Tibial nerve (tissue), 4 donors: ENCODE data around the gene SEMA4G. TPM values are rescaled to one million over a fixed set of nuclear protein-coding genes. Genes with fewer than 3 reads are reported as not detected.

Experiments
- DNase-seq, 2 donors: peaks; one replicate each; pipeline ENCODE4 v3.0.0-alpha.2; 2019; ENCODE audit warnings: low spot score in 2 of 2
- H3K27ac ChIP-seq, 4 donors: fragments of 200-600 bp; sonication (generic) in 3 of 4; one replicate each; pipeline ENCODE4 v1.5.1; 2017 to 2019; ENCODE audit warnings: mild to moderate bottlenecking in 1 of 4
- H3K27me3 ChIP-seq, 2 donors: fragments of 200-600 bp; sonication (generic) in 1 of 2; one replicate each; pipeline versions ENCODE4 v1.5.1 to v1.6.0; 2017 to 2019
- H3K36me3 ChIP-seq, 3 donors: fragments of 200-600 bp; sonication (generic); one replicate each; pipeline ENCODE4 v1.5.1; 2018 to 2019
- H3K4me1 ChIP-seq, 4 donors: fragments of 200-600 bp; sonication (generic) in 3 of 4; one replicate each; pipeline ENCODE4 v1.5.1; 2017 to 2019
- H3K4me3 ChIP-seq, 4 donors: fragments of 200-600 bp; sonication (generic) in 3 of 4; one replicate each; pipeline ENCODE4 v1.5.1; 2017 to 2019; ENCODE audit warnings: mild to moderate bottlenecking in 1 of 4, moderate library complexity in 1 of 4
- H3K9me3 ChIP-seq, 4 donors: fragments of 200-600 bp; sonication (generic) in 3 of 4; one replicate each; pipeline ENCODE4 v1.5.1; 2017 to 2019
- EP300 ChIP-seq, 2 donors: sonication (generic); formaldehyde crosslinking; IDR thresholded peaks; one replicate each; pipeline ENCODE4 v1.6.1; 2017; ENCODE audit warnings: antibody characterized with exemption in 2 of 2, mild to moderate bottlenecking in 1 of 2
- POLR2A ChIP-seq, 2 donors: fragments of 450-650 bp; IDR thresholded peaks; one replicate each; pipeline ENCODE4 v1.6.1; 2017; ENCODE audit warnings: antibody characterized with exemption in 2 of 2, mild to moderate bottlenecking in 2 of 2, moderate library complexity in 2 of 2
- WGBS, 2 donors: methylation state at CpG; one replicate each; pipeline ENCODE4 v1.1.5; 2018; 5-methylcytosine and 5-hydroxymethylcytosine counted together
- total RNA-seq, 4 donors: library from RNA; depleted of rRNA; stranded (reverse); fragments of >200 nt; gene quantifications; one replicate each; pipeline ENCODE4 v1.1.0, GENCODE V29; 2016
- TF ChIP-seq, protein P1 (sequence below), 5 experiments: fragments of 200-600 bp in 3 of 5; fragments of 450-650 bp in 2 of 5; sonication (generic) in 3 of 5; IDR thresholded peaks; one replicate each; pipeline ENCODE4 v1.5.1; 2016 to 2019; ENCODE audit warnings: antibody characterized with exemption in 5 of 5, mild to moderate bottlenecking in 3 of 5, moderate library complexity in 2 of 5

The SEMA4G gene
- total RNA-seq, 4 donors from 2014 or later: 3.1 to 9.2 (median 5.3) TPM

DNA sequence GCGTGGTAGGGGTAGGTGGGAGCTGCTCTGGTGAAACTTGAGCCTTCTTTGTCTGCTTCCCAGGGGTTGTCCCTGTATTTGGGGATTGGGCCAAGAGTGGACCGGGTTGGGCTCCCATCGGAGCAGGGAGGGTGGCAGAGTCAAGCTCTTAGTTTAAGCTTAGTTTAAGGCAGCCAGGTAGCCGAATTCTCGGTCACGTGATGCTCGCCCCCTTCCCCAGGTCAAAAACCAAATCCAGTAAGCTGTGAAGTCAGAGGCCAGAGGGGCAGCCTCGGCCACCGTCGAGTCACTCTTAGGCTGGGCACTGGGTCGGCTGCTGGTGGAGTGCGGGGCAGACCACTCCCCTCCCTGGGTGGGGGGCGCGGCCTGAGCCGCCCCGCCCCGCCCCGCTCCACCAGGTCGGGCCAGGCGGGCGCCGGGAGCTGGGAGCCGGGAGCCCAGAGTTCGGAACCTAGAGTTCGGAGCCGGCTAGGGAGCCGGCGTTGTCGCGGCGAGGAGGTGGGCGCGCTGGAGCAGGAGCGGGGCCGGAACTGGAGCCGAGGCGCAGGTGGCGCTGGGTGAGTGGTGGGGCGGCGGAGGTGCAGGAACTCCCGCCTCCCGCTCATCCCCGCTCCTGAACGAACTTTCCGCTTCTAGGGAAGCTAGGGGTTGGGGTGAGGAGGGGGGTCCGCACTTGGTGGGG is 27.5 kb downstream of the SEMA4G start:
- peak overlapping the region; percentile 60 to 98 (median 93) for H3K4me3 ChIP-seq
- H3K4me1 ChIP-seq: peaks cover 3 to 52% (median 17%) of the 10 kb centered on the region in 4 donors
- peak overlapping the region; percentile 100 for H3K27ac ChIP-seq
- peaks cover 0 to 20% (median 0%) of the 10 kb centered on the region in 3 donors for H3K36me3 ChIP-seq
- WGBS, 2 donors: 9 to 10% methylated on average over 43 to 44 of the region's 46 CpGs
- no peak for DNase-seq
- H3K27me3 ChIP-seq: no peaks in the 10 kb centered on the region
- no peaks in the 10 kb centered on the region for H3K9me3 ChIP-seq
- TF ChIP-seq, protein P1, sequence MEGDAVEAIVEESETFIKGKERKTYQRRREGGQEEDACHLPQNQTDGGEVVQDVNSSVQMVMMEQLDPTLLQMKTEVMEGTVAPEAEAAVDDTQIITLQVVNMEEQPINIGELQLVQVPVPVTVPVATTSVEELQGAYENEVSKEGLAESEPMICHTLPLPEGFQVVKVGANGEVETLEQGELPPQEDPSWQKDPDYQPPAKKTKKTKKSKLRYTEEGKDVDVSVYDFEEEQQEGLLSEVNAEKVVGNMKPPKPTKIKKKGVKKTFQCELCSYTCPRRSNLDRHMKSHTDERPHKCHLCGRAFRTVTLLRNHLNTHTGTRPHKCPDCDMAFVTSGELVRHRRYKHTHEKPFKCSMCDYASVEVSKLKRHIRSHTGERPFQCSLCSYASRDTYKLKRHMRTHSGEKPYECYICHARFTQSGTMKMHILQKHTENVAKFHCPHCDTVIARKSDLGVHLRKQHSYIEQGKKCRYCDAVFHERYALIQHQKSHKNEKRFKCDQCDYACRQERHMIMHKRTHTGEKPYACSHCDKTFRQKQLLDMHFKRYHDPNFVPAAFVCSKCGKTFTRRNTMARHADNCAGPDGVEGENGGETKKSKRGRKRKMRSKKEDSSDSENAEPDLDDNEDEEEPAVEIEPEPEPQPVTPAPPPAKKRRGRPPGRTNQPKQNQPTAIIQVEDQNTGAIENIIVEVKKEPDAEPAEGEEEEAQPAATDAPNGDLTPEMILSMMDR (IDR thresholded peaks at IDR 0.05): peak in 1 of 5 experiments; percentile 23
- TF ChIP-seq EP300 (IDR thresholded peaks at IDR 0.05): no peak
- peak in 1 of 2 donors; percentile 32 for TF ChIP-seq POLR2A (IDR thresholded peaks at IDR 0.05)

DNA sequence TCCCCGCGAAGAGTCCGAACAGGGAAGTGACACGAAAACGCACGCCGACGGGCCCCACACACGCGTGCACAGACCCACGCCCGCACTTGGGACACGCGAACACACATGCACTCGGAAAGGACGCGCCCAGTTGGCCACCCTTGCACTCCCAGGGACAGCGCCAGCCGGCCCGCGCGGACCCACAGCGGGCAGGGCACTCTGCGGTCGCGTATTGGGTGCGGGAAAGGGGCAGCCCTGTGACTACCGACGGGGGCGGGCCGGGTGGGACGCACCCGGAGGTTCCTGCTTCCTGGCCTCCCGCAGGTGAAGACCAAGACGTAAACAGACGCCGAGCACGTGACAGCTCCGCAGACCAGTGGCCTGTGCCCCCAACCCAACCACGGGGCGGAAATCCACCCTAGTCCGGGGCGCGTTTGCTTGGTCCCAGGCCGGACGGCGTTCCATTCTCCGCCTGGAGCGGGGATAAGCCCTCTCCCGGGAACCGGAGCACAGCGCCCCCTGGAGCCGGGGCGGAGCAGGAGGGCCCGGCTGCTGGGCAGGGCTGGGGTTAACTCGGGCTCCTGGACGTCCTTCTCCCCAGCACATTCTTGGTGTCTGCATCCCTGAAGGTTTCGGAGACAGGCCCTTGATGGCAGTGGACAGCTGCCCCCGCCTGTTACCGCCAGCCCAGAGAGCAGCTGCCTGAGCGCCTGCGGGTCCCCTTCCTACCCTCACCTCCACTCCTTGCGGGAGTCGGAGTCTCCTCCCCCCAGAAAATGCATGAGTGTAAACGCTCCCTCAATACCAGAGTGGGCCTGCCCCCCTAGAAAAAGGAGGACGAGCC is 28.3 kb downstream of the SEMA4G start:
- H3K36me3 ChIP-seq: peaks cover 0 to 15% (median 0%) of the 10 kb centered on the region in 3 donors
- TF ChIP-seq EP300 (IDR thresholded peaks at IDR 0.05) (no peak), POLR2A (IDR thresholded peaks at IDR 0.05) (no peak)
- TF ChIP-seq, protein P1 (IDR thresholded peaks at IDR 0.05): peak; percentile 84 to 93 (median 91)
- 1% methylated on average over 33 to 49 of the region's 66 CpGs for WGBS, 2 donors
- peak overlapping the region; percentile 60 to 98 (median 93) for H3K4me3 ChIP-seq
- H3K27me3 ChIP-seq: no peaks in the 10 kb centered on the region
- DNase-seq: peak in 1 of 2 donors; percentile 52
- peaks cover 3 to 59% (median 24%) of the 10 kb centered on the region in 4 donors for H3K4me1 ChIP-seq
- H3K9me3 ChIP-seq: no peaks in the 10 kb centered on the region
- peak overlapping the region; percentile 100 for H3K27ac ChIP-seq

DNA sequence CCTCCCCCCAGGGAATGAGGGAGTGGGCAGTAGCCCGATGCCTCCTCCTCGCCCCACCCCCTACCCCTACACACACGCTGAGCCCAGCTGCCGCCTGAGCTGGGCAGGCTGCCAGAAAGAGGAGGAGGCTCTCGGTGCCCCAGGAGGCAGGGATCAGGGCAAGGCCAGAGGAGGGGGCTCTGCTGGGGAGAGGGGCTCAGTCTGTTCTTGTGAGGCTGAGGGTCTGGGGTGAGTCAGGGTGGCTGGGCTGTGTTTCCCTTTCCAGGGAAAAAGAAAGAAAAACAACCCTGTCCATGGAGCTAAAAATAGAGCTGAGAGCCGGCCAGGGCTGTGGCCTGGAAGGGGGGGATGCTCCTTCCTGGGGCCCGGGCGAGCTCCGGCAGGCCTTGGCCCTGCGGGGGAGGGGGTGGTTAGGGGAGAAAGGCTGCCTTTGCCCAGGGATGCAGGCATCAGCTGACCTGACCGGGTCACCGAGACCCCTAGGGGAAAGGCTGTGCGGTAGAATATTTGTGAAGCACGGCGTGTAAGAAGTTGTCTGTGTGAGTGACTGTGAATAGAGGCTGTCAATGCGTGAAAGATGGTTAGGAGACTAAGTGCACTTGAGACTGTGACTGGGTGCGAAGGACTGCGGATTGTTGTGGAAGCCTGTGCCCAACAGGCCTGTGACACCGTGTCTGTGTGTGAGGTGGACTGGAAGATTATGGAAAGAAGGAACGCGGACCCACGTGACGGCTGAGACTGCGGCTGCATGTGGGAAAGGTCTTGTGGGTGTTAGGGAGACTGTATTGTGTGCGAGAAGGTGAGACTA is 29.1 kb downstream of the SEMA4G start:
- peak; percentile 70 to 79 for DNase-seq
- peak overlapping the region; percentile 100 for H3K27ac ChIP-seq
- TF ChIP-seq EP300 (IDR thresholded peaks at IDR 0.05) (peak in 1 of 2 donors; percentile 40), POLR2A (IDR thresholded peaks at IDR 0.05) (no peak)
- peaks cover 0 to 15% (median 0%) of the 10 kb centered on the region in 3 donors for H3K36me3 ChIP-seq
- peaks cover 3 to 68% (median 25%) of the 10 kb centered on the region in 4 donors for H3K4me1 ChIP-seq
- H3K9me3 ChIP-seq: no peaks in the 10 kb centered on the region
- peak overlapping the region; percentile 60 to 98 (median 93) for H3K4me3 ChIP-seq
- no peaks in the 10 kb centered on the region for H3K27me3 ChIP-seq
- 0 to 1% methylated on average over 25 of the region's 25 CpGs for WGBS, 2 donors

- H3K4me1 ChIP-seq: peaks cover 3 to 72% (median 25%) of the 10 kb centered on the region in 4 donors
- 0 to 1% methylated on average over 30 to 69 of the region's 83 CpGs for WGBS, 2 donors
- TF ChIP-seq, protein P1 (IDR thresholded peaks at IDR 0.05): peak; percentile 94 to 100 (median 98)
- TF ChIP-seq EP300 (IDR thresholded peaks at IDR 0.05) (peak in 1 of 2 donors; percentile 95), POLR2A (IDR thresholded peaks at IDR 0.05) (peak; percentile 90 to 98)
- peak overlapping the region; percentile 100 for H3K27ac ChIP-seq
- peak overlapping the region; percentile 60 to 98 (median 93) for H3K4me3 ChIP-seq
- DNase-seq: peak; percentile 72
- H3K36me3 ChIP-seq: peaks cover 0 to 19% (median 0%) of the 10 kb centered on the region in 3 donors
- no peaks in the 10 kb centered on the region for H3K27me3 ChIP-seq
- H3K9me3 ChIP-seq: no peaks in the 10 kb centered on the region
Measured at GRCh38 chr10:100998991-100999741, 29.9 kb downstream of the SEMA4G start.
